Suppressor macrophage treated with lipopolysaccharide for 1 hour (primary cell): ENCODE results near the gene MAZ.
A peak's percentile ranks its signal among the peaks of the same experiment; 100 is the strongest.
"Not testable (repeated sequence)": the region's sequence is repeated elsewhere in the genome, so short reads cannot be mapped to it uniquely, and the experiment has no call there.

Experiments used
- DNase-seq, 3 donors: peaks; one replicate each; pipeline ENCODE4 v3.0.0-alpha.2; 2020 to 2022

The MAZ gene

GRCh38 chr16:29806099-29806579 is at the start of gene MAZ:
MAZ (plus strand) TSS chr16:29806529; CDS start chr16:29806702, 173 bp downstream.
- peak; percentile 61 to 93 (median 79) for DNase-seq

- no peak for DNase-seq
Observed at GRCh38 chr16:29756654-29757053, 49.7 kb upstream of the MAZ start.

DNA sequence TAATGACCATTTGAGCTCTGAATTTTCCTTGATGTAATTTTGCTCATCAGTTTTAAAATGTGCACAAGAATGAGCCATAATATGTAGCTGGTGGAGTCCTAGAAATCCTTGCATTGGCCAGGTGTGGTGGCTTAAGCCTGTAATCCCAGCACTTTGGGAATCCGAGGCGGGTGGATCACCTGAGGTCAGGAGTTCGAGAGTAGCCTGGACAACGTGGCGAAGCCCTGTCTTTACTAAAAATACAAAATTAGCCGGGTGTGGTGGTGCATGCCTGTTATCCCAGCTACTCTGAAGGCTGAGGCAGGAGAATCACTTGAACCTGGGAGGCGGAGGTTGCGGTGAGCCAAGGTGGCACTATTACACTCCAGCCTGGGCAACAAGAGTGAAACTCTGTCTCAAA is 49.2 kb upstream of the MAZ start:
- DNase-seq: not testable (repeated sequence)

GRCh38 chr16:29757950-29758466 is 48.3 kb upstream of the MAZ start:
- DNase-seq: no peak

DNA sequence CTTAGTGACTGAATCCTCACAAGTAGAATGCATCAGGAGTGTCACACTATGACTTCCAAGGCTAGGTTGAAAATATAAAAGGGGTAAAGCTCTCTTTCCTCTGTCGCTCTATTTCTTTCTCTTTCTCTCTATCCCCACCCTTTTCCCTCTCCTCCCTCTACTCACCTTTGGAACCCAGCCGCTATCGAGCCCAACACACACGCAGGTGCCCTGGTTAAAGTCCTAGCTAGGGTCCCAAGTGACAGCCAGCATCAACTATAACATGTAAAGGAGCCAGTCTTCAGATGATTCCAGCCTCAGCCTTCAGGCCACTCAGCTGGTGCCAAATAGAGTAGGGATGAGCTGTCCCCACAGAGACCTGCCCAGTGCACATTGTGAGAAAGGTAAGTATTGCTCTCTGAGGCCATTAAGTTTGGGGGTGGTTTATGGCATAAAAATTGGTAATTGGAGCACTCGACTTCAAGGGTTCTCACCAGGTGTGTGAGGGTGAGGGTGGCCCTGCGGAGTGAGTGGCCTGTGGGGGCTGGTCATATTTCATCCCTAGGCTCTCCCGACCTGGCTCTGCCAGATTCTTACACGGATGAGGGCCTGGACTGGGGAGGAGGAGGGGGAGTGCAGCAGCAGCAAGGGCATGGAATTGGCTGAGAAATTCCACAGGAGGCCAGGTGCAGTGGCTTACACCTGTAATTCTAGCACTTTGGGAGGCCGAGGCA is 45.6 kb upstream of the MAZ start:
- DNase-seq: no peak

GRCh38 chr16:29761280-29761651 is 45.1 kb upstream of the MAZ start:
- not testable (repeated sequence) for DNase-seq

GRCh38 chr16:29761882-29762281 is 44.4 kb upstream of the MAZ start:
- DNase-seq: no peak

DNA sequence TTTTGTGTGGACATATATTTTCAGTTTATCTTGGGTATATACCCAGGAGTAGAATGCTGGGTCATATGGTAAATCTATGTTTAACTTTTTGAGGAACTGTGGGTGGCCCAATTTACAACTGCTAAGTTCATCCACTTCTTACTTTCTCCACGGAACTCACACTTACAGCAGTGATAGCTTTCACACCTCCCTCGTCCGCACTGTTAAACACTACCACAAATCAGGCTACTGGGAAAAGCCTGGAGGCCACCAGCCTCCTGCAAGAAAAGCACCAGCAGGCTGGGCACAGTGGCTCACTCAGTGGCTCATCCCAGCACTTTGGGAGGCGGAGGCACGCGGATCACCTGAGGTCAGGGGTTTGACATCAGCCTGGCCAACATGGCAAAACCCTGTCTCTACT is 43.0 kb upstream of the MAZ start:
- peak in 2 of 3 donors; percentile 24 to 28 for DNase-seq

- DNase-seq: no peak
Observed at GRCh38 chr16:29765167-29766032, 40.9 kb upstream of the MAZ start.

DNA sequence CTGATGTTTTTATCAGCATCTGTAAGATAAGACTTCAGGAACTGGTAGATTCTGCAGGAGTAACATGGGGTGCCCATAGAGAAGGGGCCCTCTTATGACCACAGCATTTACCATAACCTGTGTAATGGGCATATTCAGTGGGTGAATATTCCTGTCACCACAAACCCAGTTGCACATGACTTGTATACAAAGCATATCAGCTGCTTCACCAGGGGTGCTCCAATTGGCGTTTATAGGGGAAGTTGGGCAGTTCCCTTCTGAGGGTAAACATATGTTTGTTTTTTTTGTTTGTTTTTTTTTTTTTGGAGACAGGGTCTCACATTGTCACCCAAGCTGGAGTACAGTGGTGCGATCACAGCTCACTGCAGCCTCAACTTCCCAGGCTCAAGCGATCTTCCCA is 39.8 kb upstream of the MAZ start:
- peak; percentile 34 to 35 (median 35) for DNase-seq

DNA sequence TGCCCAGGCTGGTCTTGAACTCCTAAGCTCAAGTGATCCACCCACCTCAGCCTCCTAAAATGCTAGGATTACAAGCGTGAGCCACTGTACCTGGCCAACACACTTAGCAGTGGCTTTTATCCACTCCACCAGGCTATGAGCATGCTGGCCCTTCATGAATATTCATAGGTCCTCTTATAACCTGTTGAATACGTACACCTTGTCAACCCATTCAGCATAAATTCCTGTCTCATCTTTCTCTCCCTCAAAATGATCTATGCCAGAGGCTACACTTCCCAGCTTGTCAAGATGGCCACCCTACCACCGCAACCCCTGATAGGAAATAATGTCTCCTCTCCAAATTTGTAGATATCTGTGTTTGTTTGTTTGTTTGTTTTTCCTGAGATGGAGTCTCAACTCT is 39.3 kb upstream of the MAZ start:
- DNase-seq: no peak

GRCh38 chr16:29769507-29769906 is 36.8 kb upstream of the MAZ start:
- no peak for DNase-seq

GRCh38 chr16:29770250-29770929 is 35.9 kb upstream of the MAZ start:
- peak in 2 of 3 donors; percentile 19 to 35 for DNase-seq

DNA sequence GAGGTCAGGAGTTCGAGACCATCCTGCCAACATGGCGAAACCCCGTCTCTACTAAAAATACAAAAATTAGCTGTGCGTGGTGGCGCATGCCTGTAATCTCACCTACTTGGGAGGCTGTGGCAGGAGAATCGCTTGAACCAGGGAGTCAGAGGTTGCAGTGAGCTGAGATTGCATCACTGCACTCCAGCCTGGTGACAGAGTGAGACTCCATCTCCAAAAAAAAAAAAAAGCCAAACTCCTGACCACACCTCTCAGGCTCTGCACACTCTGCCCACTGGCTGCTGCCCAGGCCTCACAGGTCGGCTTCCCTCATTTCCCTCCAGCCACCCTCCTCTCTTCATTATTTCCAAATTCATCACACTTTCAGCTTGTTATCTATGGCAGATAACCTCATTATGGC is 34.0 kb upstream of the MAZ start:
- DNase-seq: not testable (repeated sequence)

GRCh38 chr16:29774730-29775129 is 31.6 kb upstream of the MAZ start:
- no peak for DNase-seq

DNA sequence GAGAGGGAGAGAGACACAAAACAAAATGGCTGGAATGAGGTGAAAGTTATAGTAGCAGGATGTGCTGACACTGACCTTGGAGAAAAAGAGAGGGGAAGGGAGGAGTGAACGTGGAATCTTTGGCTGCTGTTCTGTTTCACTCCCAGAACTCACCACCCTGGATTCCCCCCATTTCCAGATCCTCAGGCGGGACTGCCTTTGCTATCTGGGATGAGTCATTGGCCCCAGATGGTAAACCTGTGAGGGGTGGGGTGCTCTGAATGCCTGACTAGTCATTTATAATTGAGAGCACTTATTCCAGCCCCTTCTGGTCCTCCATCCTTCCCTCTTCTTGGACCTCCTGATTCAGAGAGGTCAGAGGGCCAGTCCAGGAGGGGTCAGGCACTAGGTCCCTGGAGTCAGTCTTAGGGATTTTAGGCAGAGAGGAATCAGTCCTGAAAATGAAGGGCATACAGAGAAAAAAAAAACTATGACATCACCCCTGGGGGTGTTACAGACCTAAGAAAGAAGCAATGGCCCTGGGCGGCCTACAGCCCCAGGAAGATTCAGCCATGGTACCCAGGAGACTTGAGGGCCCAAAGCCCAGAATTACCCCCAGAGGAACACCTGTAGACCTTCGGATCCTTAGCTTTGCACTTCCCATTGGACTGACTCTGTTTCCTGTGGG is 30.5 kb upstream of the MAZ start:
- DNase-seq: no peak

GRCh38 chr16:29777576-29778350 is 28.6 kb upstream of the MAZ start, which contains the start of gene ZG16:
ZG16 (plus strand) TSS chr16:29778256; CDS start chr16:29779267, 1,011 bp downstream.
- no peak for DNase-seq

- DNase-seq: no peak
Observed at GRCh38 chr16:29779474-29779873, 26.9 kb upstream of the MAZ start.

GRCh38 chr16:29783094-29783953 is 23.0 kb upstream of the MAZ start:
- not testable (repeated sequence) for DNase-seq

DNA sequence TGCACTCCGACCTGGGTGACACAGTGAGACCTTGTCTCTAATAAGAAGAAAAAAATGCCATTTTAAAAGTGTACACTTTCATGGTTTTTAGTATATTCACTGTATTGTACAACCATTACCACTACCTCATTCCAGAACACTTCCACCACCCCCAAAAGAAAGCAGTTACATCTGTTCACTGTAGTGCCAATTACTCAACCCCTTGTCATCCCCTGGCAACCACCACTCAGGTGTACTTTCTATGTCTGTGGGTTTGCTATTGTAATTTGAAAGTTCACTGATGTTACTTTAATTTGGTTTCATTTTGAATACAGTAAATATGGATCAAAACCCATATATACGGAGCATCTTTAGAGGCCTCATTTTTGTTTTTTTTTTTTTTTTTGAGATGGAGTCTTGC is 22.2 kb upstream of the MAZ start:
- DNase-seq: no peak
